Upper lobe of left lung (tissue), 6 donors: Measurements from ENCODE around the gene NEK1. TPM values are rescaled to one million over a fixed set of nuclear protein-coding genes. Genes with fewer than 3 reads are reported as not detected.

Experiments used
- ATAC-seq, 2 donors: fragments of 200-7000 bp; cut with Tn5 transposase; one replicate each; pipeline ENCODE4 v1.9.1; 2022; ENCODE audit warnings: mild to moderate bottlenecking in 2 of 2, moderate library complexity in 2 of 2; ENCODE audit not compliant: low FRiP score in 2 of 2
- DNase-seq, 2 donors: peaks; one replicate each; pipeline ENCODE4 v3.0.0-alpha.2; 2019 to 2020
- H3K27ac ChIP-seq, 4 donors: fragments of 200-600 bp; sonication (generic); one replicate each; pipeline ENCODE4 v1.5.1; 2016 to 2019
- H3K27me3 ChIP-seq, 4 donors: fragments of 200-600 bp; sonication (generic); one replicate each; pipeline ENCODE4 v1.5.1; 2017 to 2019
- H3K36me3 ChIP-seq, 4 donors: fragments of 200-600 bp; sonication (generic); one replicate each; pipeline ENCODE4 v1.5.1; 2016 to 2019
- H3K4me1 ChIP-seq, 4 donors: fragments of 200-600 bp; sonication (generic); one replicate each; pipeline ENCODE4 v1.5.1; 2018 to 2019
- H3K4me3 ChIP-seq, 4 donors: fragments of 200-600 bp; sonication (generic); one replicate each; pipeline ENCODE4 v1.5.1; 2017 to 2019; ENCODE audit warnings: mild to moderate bottlenecking in 2 of 4, moderate library complexity in 1 of 4
- H3K9me3 ChIP-seq, 4 donors: fragments of 200-600 bp; sonication (generic); one replicate each; pipeline ENCODE4 v1.5.1; 2018 to 2019
- CTCF ChIP-seq, 6 experiments: fragments of 450-650 bp in 4 of 6; fragments of 200-600 bp in 2 of 6; sonication (generic) in 2 of 6; IDR thresholded peaks; one replicate each; pipeline ENCODE4 v1.5.1; 2016 to 2019; ENCODE audit warnings: antibody characterized with exemption in 6 of 6
- EP300 ChIP-seq, 4 donors: sonication (generic); formaldehyde crosslinking; IDR thresholded peaks; one replicate each; pipeline ENCODE4 v1.5.1; 2017; ENCODE audit warnings: antibody characterized with exemption in 4 of 4, control low read depth in 2 of 4
- POLR2A ChIP-seq, 4 donors: fragments of 450-650 bp; IDR thresholded peaks; one replicate each; pipeline ENCODE4 v1.5.1; 2016 to 2017; ENCODE audit warnings: antibody characterized with exemption in 4 of 4, mild to moderate bottlenecking in 2 of 4
- POLR2AphosphoS5 ChIP-seq, 2 donors: sonication (generic); formaldehyde crosslinking; IDR thresholded peaks; one replicate each; pipeline ENCODE4 v1.5.1; 2017; ENCODE audit warnings: antibody characterized with exemption in 2 of 2
- WGBS, 2 donors: methylation state at CpG; one replicate each; pipeline ENCODE4 v1.1.5; 2017 to 2018; 5-methylcytosine and 5-hydroxymethylcytosine counted together
- total RNA-seq, 6 donors: library from RNA; depleted of rRNA in 4 of 6; stranded (reverse); fragments of >200 nt in 4 of 6; gene quantifications; one replicate each; pipeline versions ENCODE4 v1.1.0 to v1.2.1, GENCODE V29; 2016 to 2021
- donor health status: DM: no; HTN: no; CAD: no; lungs with moderate emphysema.
- donor health status: DM: no; HTN: yes; CAD: no; lungs with severe emphysema.

The NEK1 gene
- total RNA-seq, result 10 to 100 TPM in 3 of 6 donors, 1 to 10 TPM in 3; 6.9 to 24.2 (median 10.3) TPM

GRCh38 chr4:169611991-169612870, at the start of gene NEK1:
TSS of gene NEK1 (minus strand) at chr4:169612583. CDS start at chr4:169602630, 9,953 bp downstream.
- DNase-seq (peak; percentile 87 to 98), ATAC-seq (peak; percentile 98 to 99)
- H3K9me3 ChIP-seq, result no peaks in the 10 kb centered on the region
- H3K27me3 ChIP-seq, result no peaks in the 10 kb centered on the region
- H3K4me1 ChIP-seq, result peaks cover 15 to 29% (median 18%) of the 10 kb centered on the region in 4 donors
- no peaks in the 10 kb centered on the region for H3K36me3 ChIP-seq
- peak within 1 kb of the TSS; percentile 54 to 78 (median 76) for H3K4me3 ChIP-seq
- 0% methylated on average over 32 to 49 of the region's 61 CpGs for WGBS, 2 donors
- peak within 1 kb of the TSS; percentile 85 to 97 (median 95) for H3K27ac ChIP-seq
- TF ChIP-seq POLR2A (IDR thresholded peaks at IDR 0.05), result peak in 2 of 4 donors; percentile 86 to 87
- no peak for TF ChIP-seq EP300 (IDR thresholded peaks at IDR 0.05)
- TF ChIP-seq POLR2AphosphoS5 (IDR thresholded peaks at IDR 0.05), result peak; percentile 92 to 96
- peak in 1 of 6 experiments; percentile 28 for TF ChIP-seq CTCF (IDR thresholded peaks at IDR 0.05)

- DNase-seq (no peak), ATAC-seq (no peak)
- Histone ChIP-seq H3K9me3 (no peaks in the 10 kb centered on the region), H3K36me3 (no peaks in the 10 kb centered on the region), H3K4me1 (peaks cover 15 to 32% (median 22%) of the 10 kb centered on the region in 4 donors), H3K27ac (no peak overlapping the region), H3K27me3 (no peaks in the 10 kb centered on the region), H3K4me3 (no peak overlapping the region)
- TF ChIP-seq POLR2AphosphoS5 (IDR thresholded peaks at IDR 0.05) (no peak), CTCF (IDR thresholded peaks at IDR 0.05) (no peak), POLR2A (IDR thresholded peaks at IDR 0.05) (no peak), EP300 (IDR thresholded peaks at IDR 0.05) (no peak)
- WGBS, 2 donors, result 72 to 79% methylated on average over 1 of the region's 1 CpG
Measured at GRCh38 chr4:169661761-169662160, 49.4 kb upstream of the NEK1 start.

- peak overlapping the region in 1 of 4 donors; percentile 31 for H3K4me3 ChIP-seq
- WGBS, 2 donors, result 78 to 79% methylated on average over 3 of the region's 3 CpGs
- H3K9me3 ChIP-seq, result no peaks in the 10 kb centered on the region
- DNase-seq (no peak), ATAC-seq (no peak)
- TF ChIP-seq POLR2AphosphoS5 (IDR thresholded peaks at IDR 0.05) (no peak), POLR2A (IDR thresholded peaks at IDR 0.05) (no peak), CTCF (IDR thresholded peaks at IDR 0.05) (no peak), EP300 (IDR thresholded peaks at IDR 0.05) (no peak)
- H3K36me3 ChIP-seq, result no peaks in the 10 kb centered on the region
- H3K4me1 ChIP-seq, result peaks cover 15 to 32% (median 22%) of the 10 kb centered on the region in 4 donors
- H3K27me3 ChIP-seq, result no peaks in the 10 kb centered on the region
- H3K27ac ChIP-seq, result peak overlapping the region in 1 of 4 donors; percentile 59
Measured at GRCh38 chr4:169660929-169661328, 48.5 kb upstream of the NEK1 start.

- Histone ChIP-seq H3K36me3 (no peaks in the 10 kb centered on the region), H3K27ac (peak overlapping the region; percentile 5 to 68 (median 38)), H3K4me1 (peaks cover 15 to 25% (median 21%) of the 10 kb centered on the region in 4 donors), H3K27me3 (no peaks in the 10 kb centered on the region), H3K9me3 (no peaks in the 10 kb centered on the region), H3K4me3 (peak overlapping the region in 3 of 4 donors; percentile 23 to 40 (median 31))
- 23 to 29% methylated on average over 14 of the region's 14 CpGs for WGBS, 2 donors
- peak in 1 of 2 donors; percentile 66 for TF ChIP-seq POLR2AphosphoS5 (IDR thresholded peaks at IDR 0.05)
- no peak for TF ChIP-seq CTCF (IDR thresholded peaks at IDR 0.05)
- TF ChIP-seq EP300 (IDR thresholded peaks at IDR 0.05), result peak in 1 of 4 donors; percentile 57
- peak in 1 of 4 donors; percentile 22 for TF ChIP-seq POLR2A (IDR thresholded peaks at IDR 0.05)
- ATAC-seq (peak; percentile 96 to 99), DNase-seq (peak in 1 of 2 donors; percentile 88)
Measured at GRCh38 chr4:169659716-169660670, 47.6 kb upstream of the NEK1 start.
